ENCODE data around the gene KANTR. TPM values are rescaled to one million over a fixed set of nuclear protein-coding genes. Genes with fewer than 3 reads are reported as not detected.
"Not testable (repeated sequence)": the region's sequence is repeated elsewhere in the genome, so short reads cannot be mapped to it uniquely, and the experiment has no call there.

Gene KANTR
- polyA plus RNA-seq, 1 donor from 2014 or later: 37.5 TPM

- Histone ChIP-seq H3K4me2 (ENCODE audit: low read length) (no peak overlapping the region), H3K27me3 (ENCODE audit: insufficient read depth, low read depth, low read length) (no peaks in the 10 kb centered on the region), H4K20me1 (ENCODE audit: insufficient read depth) (no peaks in the 10 kb centered on the region), H3K79me2 (replicated peaks; ENCODE audit: insufficient read depth, low read length) (no peaks in the 10 kb centered on the region), H3F3A (ENCODE audit: insufficient read depth, low read length, poor library complexity, severe bottlenecking) (no peaks in the 10 kb centered on the region), H3K9ac (ENCODE audit: low read length) (no peak overlapping the region), H2AFZ (ENCODE audit: low read depth, low read length) (no peak overlapping the region), H3K36me3 (ENCODE audit: insufficient read depth, low read length) (no peaks in the 10 kb centered on the region), H3K9me2 (ENCODE audit: insufficient read depth, low read length) (no peaks in the 10 kb centered on the region), H3K27ac (ENCODE audit: low read length) (no peak overlapping the region), H3K4me3 (ENCODE audit: low read length) (no peak overlapping the region), H3K9me3 (ENCODE audit: low read length) (no peaks in the 10 kb centered on the region)
- TF ChIP-seq REST (IDR thresholded peaks at IDR 0.05; ENCODE audit: borderline replicate concordance) (no peak), EZH2 (IDR thresholded peaks at IDR 0.05; ENCODE audit: borderline replicate concordance, insufficient read depth, low read length, poor library complexity, severe bottlenecking) (no peak)
These were observed 66.5 kb downstream of the KANTR start for GRCh38 chrX:53160297-53160983.

- no peak overlapping the region for H3K4me2 ChIP-seq (ENCODE audit: low read length)
- no peak overlapping the region for H3K4me3 ChIP-seq (ENCODE audit: low read length)
- TF ChIP-seq RAD21 (conservative IDR thresholded peaks at IDR 0.05): no peak
- no peak for TF ChIP-seq POLR2AphosphoS5 (IDR thresholded peaks at IDR 0.05)
- no peak for TF ChIP-seq REST (IDR thresholded peaks at IDR 0.05; ENCODE audit: borderline replicate concordance)
- TF ChIP-seq CTCF (IDR thresholded peaks at IDR 0.05; ENCODE audit: poor library complexity, severe bottlenecking): no peak
- TF ChIP-seq MXI1 (conservative IDR thresholded peaks at IDR 0.05; ENCODE audit: poor library complexity, severe bottlenecking): no peak
- no peak for TF ChIP-seq EP300 (conservative IDR thresholded peaks at IDR 0.05; ENCODE audit: poor library complexity, severe bottlenecking)
- no peaks in the 10 kb centered on the region for H3K79me2 ChIP-seq (replicated peaks; ENCODE audit: insufficient read depth, low read length)
- H3K9me2 ChIP-seq (ENCODE audit: insufficient read depth, low read length): no peaks in the 10 kb centered on the region
- H4K20me1 ChIP-seq (ENCODE audit: insufficient read depth): no peaks in the 10 kb centered on the region
- H3K27me3 ChIP-seq (ENCODE audit: insufficient read depth, low read depth, low read length): no peaks in the 10 kb centered on the region
- H2AFZ ChIP-seq (ENCODE audit: low read depth, low read length): no peak overlapping the region
- no peaks in the 10 kb centered on the region for H3K36me3 ChIP-seq (ENCODE audit: insufficient read depth, low read length)
- H3K9me3 ChIP-seq (ENCODE audit: low read length): no peaks in the 10 kb centered on the region
- no peaks in the 10 kb centered on the region for H3F3A ChIP-seq (ENCODE audit: insufficient read depth, low read length, poor library complexity, severe bottlenecking)
- H3K27ac ChIP-seq (ENCODE audit: low read length): no peak overlapping the region
- no peak overlapping the region for H3K9ac ChIP-seq (ENCODE audit: low read length)
These were observed 69.5 kb downstream of the KANTR start for GRCh38 chrX:53163436-53163835.

GRCh38 chrX:53164566-53164965, 70.6 kb downstream of the KANTR start:
- H4K20me1 ChIP-seq (ENCODE audit: insufficient read depth); H3K4me3 ChIP-seq (ENCODE audit: low read length); H3K9me3 ChIP-seq (ENCODE audit: low read length); H3K27me3 ChIP-seq (ENCODE audit: insufficient read depth, low read depth, low read length); H3K9me2 ChIP-seq (ENCODE audit: insufficient read depth, low read length); H2AFZ ChIP-seq (ENCODE audit: low read depth, low read length); H3K4me2 ChIP-seq (ENCODE audit: low read length); H3K9ac ChIP-seq (ENCODE audit: low read length); H3K36me3 ChIP-seq (ENCODE audit: insufficient read depth, low read length); H3K79me2 ChIP-seq (replicated peaks; ENCODE audit: insufficient read depth, low read length); H3F3A ChIP-seq (ENCODE audit: insufficient read depth, low read length, poor library complexity, severe bottlenecking); H3K27ac ChIP-seq (ENCODE audit: low read length): not testable (repeated sequence)
